ENCODE data around the gene CHID1. TPM values are rescaled to one million over a fixed set of nuclear protein-coding genes. Genes with fewer than 3 reads are reported as not detected.
A peak's percentile ranks its signal among the peaks of the same experiment; 100 is the strongest.

CHID1 gene
- total RNA-seq, 4 donors from 2014 or later: 36.0 to 55.3 (median 46.4) TPM

- Histone ChIP-seq H3K9me3 (no peaks in the 10 kb centered on the region), H3K36me3 (peaks cover 0 to 50% of the 10 kb centered on the region in 2 donors), H3K4me1 (peaks cover 6 to 90% (median 28%) of the 10 kb centered on the region in 3 donors)
These were observed 73.2 kb downstream of the CHID1 start for GRCh38 chr11:837189-837989.

GRCh38 chr11:836700-837099 lies 73.9 kb downstream of the CHID1 start:
- Histone ChIP-seq H3K36me3 (peaks cover 0 to 50% of the 10 kb centered on the region in 2 donors), H3K9me3 (no peaks in the 10 kb centered on the region), H3K4me1 (peaks cover 6 to 96% (median 34%) of the 10 kb centered on the region in 3 donors), H3K27ac (peak overlapping the region in 2 of 4 donors; percentile 48 to 89), H3K4me3 (no peak overlapping the region), H3K27me3 (peaks cover 9% of the 10 kb centered on the region)
- TF ChIP-seq CTCF (IDR thresholded peaks at IDR 0.05) (no peak), POLR2AphosphoS5 (IDR thresholded peaks at IDR 0.05) (no peak), EP300 (IDR thresholded peaks at IDR 0.05) (no peak), POLR2A (IDR thresholded peaks at IDR 0.05) (no peak)
- no CpG with 5 or more reads among the region's 9 CpGs for WGBS, 2 donors (ENCODE audit: low coverage in 1 of 2)
- ATAC-seq: no peak

More at GRCh38 chr11:837189-837989, 73.2 kb downstream of the CHID1 start:
- WGBS, 2 donors (ENCODE audit: low coverage in 1 of 2): 0% methylated on average over 1 of the region's 22 CpGs; no CpG with 5 or more reads in 1 of the 2 donors
- peaks cover 2% of the 10 kb centered on the region for H3K27me3 ChIP-seq
- TF ChIP-seq CTCF (IDR thresholded peaks at IDR 0.05): no peak
- TF ChIP-seq POLR2A (IDR thresholded peaks at IDR 0.05): no peak
- peak; percentile 9 for TF ChIP-seq POLR2AphosphoS5 (IDR thresholded peaks at IDR 0.05)
- no peak for ATAC-seq
- peak overlapping the region in 2 of 4 donors; percentile 48 to 89 for H3K27ac ChIP-seq
- no peak overlapping the region for H3K4me3 ChIP-seq

GRCh38 chr11:836274-836673 lies 74.3 kb downstream of the CHID1 start:
- H3K4me3 ChIP-seq: no peak overlapping the region
- peaks cover 0 to 50% of the 10 kb centered on the region in 2 donors for H3K36me3 ChIP-seq
- peak overlapping the region in 3 of 4 donors; percentile 48 to 89 (median 56) for H3K27ac ChIP-seq
- WGBS, 2 donors (ENCODE audit: low coverage in 1 of 2): no CpG with 5 or more reads among the region's 14 CpGs
- no peak for ATAC-seq
- H3K27me3 ChIP-seq: peaks cover 13% of the 10 kb centered on the region
- H3K9me3 ChIP-seq: no peaks in the 10 kb centered on the region
- TF ChIP-seq EP300 (IDR thresholded peaks at IDR 0.05): no peak
- TF ChIP-seq POLR2AphosphoS5 (IDR thresholded peaks at IDR 0.05): no peak
- TF ChIP-seq CTCF (IDR thresholded peaks at IDR 0.05): no peak
- no peak for TF ChIP-seq POLR2A (IDR thresholded peaks at IDR 0.05)
- H3K4me1 ChIP-seq: peaks cover 6 to 96% (median 31%) of the 10 kb centered on the region in 3 donors

DNA sequence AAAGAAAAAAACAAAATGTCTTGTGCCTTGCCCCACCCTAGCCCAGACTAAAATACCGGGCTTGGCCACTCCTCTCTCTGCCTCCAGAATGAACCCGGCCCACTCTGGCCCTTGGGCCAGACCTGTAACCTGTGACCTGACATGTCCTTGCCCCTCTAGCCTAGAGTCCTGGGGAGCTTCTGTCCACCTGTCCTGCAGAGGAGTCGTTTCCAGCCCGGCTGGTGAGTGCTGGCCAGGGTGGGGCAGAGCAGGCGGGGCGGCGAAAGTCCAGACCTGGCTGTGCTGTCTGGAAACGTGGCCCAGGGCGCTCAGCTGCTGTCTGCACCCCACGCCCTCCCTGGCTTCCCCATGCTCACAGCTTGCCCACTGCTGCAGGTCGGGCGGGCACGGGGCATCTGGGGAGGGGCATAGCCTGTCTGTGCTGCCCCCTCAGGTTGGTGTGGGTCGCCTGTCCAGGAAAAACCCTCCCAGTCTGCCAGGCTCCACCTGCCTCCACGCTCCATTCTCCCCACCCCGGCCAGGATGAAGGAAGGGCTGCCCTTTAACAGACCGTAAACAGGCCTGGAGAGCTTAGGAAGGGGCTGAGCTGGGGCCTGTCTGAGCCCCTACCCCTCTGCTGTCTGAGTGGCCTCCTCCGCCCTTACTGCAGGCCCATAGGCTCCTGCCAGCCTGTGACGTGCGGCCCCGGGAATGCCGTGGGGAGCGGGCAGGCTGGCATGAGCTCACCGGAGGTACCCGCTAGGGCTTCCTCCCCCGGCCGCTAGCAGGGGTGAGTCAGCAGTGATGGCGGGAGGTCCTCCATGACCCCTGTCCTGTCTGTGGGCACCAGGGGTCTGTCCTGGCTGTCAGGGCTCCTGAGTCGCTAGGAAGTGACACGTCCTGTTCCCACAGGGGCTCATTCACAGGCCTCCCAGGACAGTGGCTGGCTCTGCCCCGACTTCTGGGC lies 76.0 kb downstream of the CHID1 start:
- peak; percentile 64 for ATAC-seq
- WGBS, 2 donors (ENCODE audit: low coverage in 1 of 2): 15 to 22% methylated on average over 6 to 10 of the region's 31 CpGs
- Histone ChIP-seq H3K36me3 (peaks cover 0 to 39% of the 10 kb centered on the region in 2 donors), H3K27ac (peak overlapping the region; percentile 66 to 89 (median 84)), H3K4me1 (peaks cover 0 to 96% (median 36%) of the 10 kb centered on the region in 3 donors), H3K27me3 (peaks cover 29% of the 10 kb centered on the region), H3K9me3 (no peaks in the 10 kb centered on the region), H3K4me3 (peak overlapping the region; percentile 0 to 87)
- TF ChIP-seq POLR2A (IDR thresholded peaks at IDR 0.05): peak; percentile 10 to 21
- TF ChIP-seq EP300 (IDR thresholded peaks at IDR 0.05): no peak
- TF ChIP-seq CTCF (IDR thresholded peaks at IDR 0.05): peak in 2 of 4 experiments; percentile 4 to 34
- TF ChIP-seq POLR2AphosphoS5 (IDR thresholded peaks at IDR 0.05): peak; percentile 94
